Trophoblast cell (in vitro differentiated cells and primary cell): ENCODE data around the gene PARD6A.

Experiments used
- DNase-seq, 2 donors: peaks; one replicate each; pipeline ENCODE4 v3.0.0-alpha.2; 2016
- H2AFZ ChIP-seq: 2 replicates; pipeline ENCODE4 v1.6.1; 2013; ENCODE audit warnings: low read length, moderate library complexity, mild to moderate bottlenecking; ENCODE audit not compliant: insufficient read depth, poor library complexity
- H2AK5ac ChIP-seq: 2 replicates; pipeline ENCODE4 v1.6.1; 2013; ENCODE audit warnings: mild to moderate bottlenecking, low read length
- H2BK120ac ChIP-seq: 2 replicates; pipeline ENCODE4 v1.6.1; 2013; ENCODE audit warnings: low read length, mild to moderate bottlenecking, moderate library complexity; ENCODE audit not compliant: insufficient read depth, poor library complexity
- H2BK12ac ChIP-seq: 2 replicates; pipeline ENCODE4 v1.6.1; 2013; ENCODE audit warnings: mild to moderate bottlenecking, low read length, moderate library complexity
- H2BK5ac ChIP-seq: 2 replicates; pipeline ENCODE4 v1.6.1; 2013; ENCODE audit warnings: low read length, low read depth, moderate library complexity, mild to moderate bottlenecking; ENCODE audit not compliant: poor library complexity
- H3K14ac ChIP-seq: 2 replicates; pipeline ENCODE4 v1.6.1; 2013; ENCODE audit warnings: mild to moderate bottlenecking, low read length
- H3K18ac ChIP-seq: 2 replicates; pipeline ENCODE4 v1.6.1; 2013; ENCODE audit warnings: mild to moderate bottlenecking, low read length
- H3K23ac ChIP-seq: 2 replicates; pipeline ENCODE4 v1.6.1; 2013; ENCODE audit warnings: low read length
- H3K27ac ChIP-seq: 2 replicates; pipeline ENCODE4 v1.5.1; 2013; ENCODE audit warnings: low read depth, mild to moderate bottlenecking, inconsistent platforms, low read length, moderate library complexity
- H3K27me3 ChIP-seq: 2 replicates; pipeline ENCODE4 v1.6.1; 2013; ENCODE audit warnings: inconsistent platforms, mild to moderate bottlenecking, low read length, moderate library complexity; ENCODE audit not compliant: insufficient read depth
- H3K36me3 ChIP-seq, 2 experiments: 1 replicate in 1 of 2; 2 replicates in 1 of 2; pipeline ENCODE4 v1.6.1; 2013; ENCODE audit warnings: low read length in 2 of 2, mild to moderate bottlenecking in 2 of 2, moderate library complexity in 1 of 2; ENCODE audit not compliant: insufficient read depth in 2 of 2, control insufficient read depth in 1 of 2
- H3K4ac ChIP-seq: 2 replicates; pipeline ENCODE4 v1.6.1; 2013; ENCODE audit warnings: low read depth, mild to moderate bottlenecking, low read length, moderate library complexity
- H3K4me1 ChIP-seq, 2 experiments: 1 replicate in 1 of 2; 2 replicates in 1 of 2; pipeline ENCODE4 v1.6.1; 2013; ENCODE audit warnings: low read length in 2 of 2, mild to moderate bottlenecking in 2 of 2, moderate library complexity in 1 of 2; ENCODE audit not compliant: insufficient read depth in 2 of 2, control insufficient read depth in 1 of 2
- H3K4me2 ChIP-seq: 2 replicates; pipeline ENCODE4 v1.6.1; 2013; ENCODE audit warnings: inconsistent platforms, mild to moderate bottlenecking, low read length, moderate library complexity
- H3K4me3 ChIP-seq: 2 replicates; pipeline ENCODE4 v1.5.1; 2013; ENCODE audit warnings: mild to moderate bottlenecking, low read depth, low read length, inconsistent platforms
- H3K79me1 ChIP-seq: one replicate; pipeline ENCODE4 v1.6.1; 2013; ENCODE audit warnings: low read length
- H3K79me2 ChIP-seq: 2 replicates; pipeline ENCODE4 v1.6.1; 2013; ENCODE audit warnings: low read length, mild to moderate bottlenecking; ENCODE audit not compliant: control insufficient read depth, insufficient read depth, poor library complexity
- H3K9ac ChIP-seq: 2 replicates; pipeline ENCODE4 v1.6.1; 2013; ENCODE audit warnings: mild to moderate bottlenecking, low read length
- H3K9me3 ChIP-seq: 2 replicates; pipeline ENCODE4 v1.6.1; 2013; ENCODE audit warnings: low read depth, mild to moderate bottlenecking, control low read depth, inconsistent platforms, low read length; ENCODE audit not compliant: insufficient read depth
- H4K12ac ChIP-seq: 2 replicates; pipeline ENCODE4 v1.6.1; 2013; ENCODE audit warnings: low read depth, mild to moderate bottlenecking, low read length, moderate library complexity
- H4K8ac ChIP-seq: 2 replicates; pipeline ENCODE4 v1.6.1; 2013; ENCODE audit warnings: low read depth, mild to moderate bottlenecking, low read length, moderate library complexity
- H4K91ac ChIP-seq: one replicate; pipeline ENCODE4 v1.6.1; 2013; ENCODE audit warnings: low read depth, mild to moderate bottlenecking, low read length, moderate library complexity
- WGBS: extraction: QIAGEN DNeasy Blood & Tissue Kit; methylation state at CpG from one replicate; pipeline ENCODE4 v1.1.7; 2013; ENCODE audit warnings: missing lambda C conversion rate; ENCODE audit not compliant: insufficient read length, insufficient coverage; ENCODE audit errors: extremely low coverage; 5-methylcytosine and 5-hydroxymethylcytosine counted together

The PARD6A gene

DNA sequence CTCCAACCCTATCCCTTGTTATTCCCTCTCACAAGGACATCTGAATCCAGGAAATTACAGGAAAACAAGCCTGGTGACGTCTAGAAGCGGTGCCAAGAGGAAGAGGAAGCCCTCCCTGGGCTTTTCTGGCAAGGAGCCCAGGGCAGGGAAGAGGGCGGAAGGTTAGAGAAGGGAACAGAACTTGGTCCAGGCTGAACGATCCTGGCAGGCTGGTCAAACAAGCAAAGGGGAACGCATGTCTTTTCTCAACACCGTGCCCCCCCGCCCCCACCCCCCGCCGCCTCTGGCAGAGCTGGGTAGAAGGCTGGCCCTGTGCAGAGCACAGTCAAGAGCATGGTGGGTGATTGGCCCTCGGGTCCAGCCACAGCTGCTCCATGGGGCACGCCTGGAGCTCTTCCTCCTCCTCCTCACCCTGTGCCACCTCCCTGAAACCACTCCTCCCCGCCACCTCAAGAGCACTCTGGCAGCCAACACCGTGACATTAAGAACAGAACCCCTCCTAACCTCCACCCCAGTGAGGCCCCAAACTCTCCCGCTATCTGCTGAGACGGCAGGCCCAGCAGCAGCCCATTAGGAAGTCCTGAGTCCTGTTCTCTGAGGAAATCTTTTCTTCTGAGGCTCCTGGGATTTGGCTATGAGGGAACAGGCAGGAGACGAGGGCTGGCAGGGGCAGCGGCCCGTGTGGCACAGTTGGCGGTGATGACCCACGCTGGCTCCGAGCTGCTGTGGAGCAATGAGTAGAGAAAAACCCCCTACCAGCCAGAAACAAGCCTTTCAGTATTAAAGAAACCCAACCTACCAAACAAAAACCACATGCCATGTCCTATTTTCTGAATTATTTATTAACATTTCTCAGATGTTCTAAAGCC is 13.2 kb downstream of the PARD6A start:
- Histone ChIP-seq H3K9ac (no peak overlapping the region), H3K14ac (no peak overlapping the region), H2BK120ac (no peak overlapping the region), H3K9me3 (no peaks in the 10 kb centered on the region), H3K4me2 (no peak overlapping the region), H3K36me3 (peaks cover 7 to 18% of the 10 kb centered on the region in 2 experiments), H3K79me2 (no peaks in the 10 kb centered on the region), H2AFZ (no peak overlapping the region), H3K4ac (no peak overlapping the region), H4K91ac (no peak overlapping the region), H2BK5ac (no peak overlapping the region), H4K12ac (no peak overlapping the region), H3K4me3 (no peak overlapping the region), H3K27ac (no peak overlapping the region), H3K27me3 (no peaks in the 10 kb centered on the region), H2AK5ac (no peak overlapping the region), H3K23ac (no peak overlapping the region), H3K79me1 (peaks cover 4% of the 10 kb centered on the region), H3K4me1 (peaks cover 11 to 14% of the 10 kb centered on the region in 2 experiments), H2BK12ac (no peak overlapping the region), H3K18ac (no peak overlapping the region), H4K8ac (no peak overlapping the region)
- no peak for DNase-seq
- WGBS: no CpG with 5 or more reads among the region's 21 CpGs

DNA sequence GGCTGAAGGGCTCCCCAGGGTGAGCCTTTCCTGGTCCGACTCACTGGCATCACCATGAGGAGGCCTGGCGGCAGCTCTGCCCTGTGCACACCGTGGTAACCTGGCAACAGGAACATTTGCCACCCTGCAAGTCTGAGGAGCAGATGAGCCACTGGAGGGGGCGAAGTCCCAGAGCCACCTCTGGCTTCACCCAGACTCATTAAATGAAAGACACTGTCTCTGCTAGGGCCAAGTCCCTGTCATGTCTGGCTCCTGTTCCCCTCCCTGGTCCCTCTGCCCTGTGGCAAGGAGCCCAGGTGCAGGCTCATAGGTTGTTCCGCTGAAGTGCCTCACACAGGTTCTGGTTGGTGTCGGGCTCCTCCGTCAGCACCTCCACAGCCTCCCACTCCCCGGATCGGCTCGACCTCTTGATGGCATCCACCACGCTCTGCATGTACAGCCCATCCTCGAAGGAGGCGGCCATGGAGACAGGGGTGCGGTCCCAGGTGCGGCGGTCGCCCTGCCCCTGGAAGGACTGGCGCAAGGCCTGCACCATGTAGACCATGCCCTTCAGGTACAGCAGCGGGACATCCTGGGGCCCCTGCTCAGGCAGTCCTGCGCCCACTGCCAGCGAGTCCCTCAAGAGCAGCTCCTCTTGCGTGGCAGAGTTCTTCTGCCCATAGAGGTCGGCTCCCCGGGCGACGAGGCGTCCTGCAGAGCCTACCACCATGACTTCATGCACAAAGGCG is 14.3 kb downstream of the PARD6A start:
- H3K23ac ChIP-seq: no peak overlapping the region
- H3K9me3 ChIP-seq: no peaks in the 10 kb centered on the region
- peaks cover 4% of the 10 kb centered on the region for H3K79me1 ChIP-seq
- no peak overlapping the region for H3K14ac ChIP-seq
- no peak overlapping the region for H3K18ac ChIP-seq
- H2BK5ac ChIP-seq: no peak overlapping the region
- no peak overlapping the region for H3K4me3 ChIP-seq
- no peak overlapping the region for H2AK5ac ChIP-seq
- H3K4me1 ChIP-seq: peaks cover 11 to 14% of the 10 kb centered on the region in 2 experiments
- H4K12ac ChIP-seq: no peak overlapping the region
- H3K9ac ChIP-seq: no peak overlapping the region
- H4K8ac ChIP-seq: no peak overlapping the region
- H2BK12ac ChIP-seq: no peak overlapping the region
- H3K4ac ChIP-seq: no peak overlapping the region
- no peak overlapping the region for H3K4me2 ChIP-seq
- H3K27ac ChIP-seq: no peak overlapping the region
- H3K79me2 ChIP-seq: no peaks in the 10 kb centered on the region
- H3K27me3 ChIP-seq: no peaks in the 10 kb centered on the region
- no peak overlapping the region for H2AFZ ChIP-seq
- DNase-seq: no peak
- H4K91ac ChIP-seq: no peak overlapping the region
- peaks cover 9 to 21% of the 10 kb centered on the region in 2 experiments for H3K36me3 ChIP-seq
- no peak overlapping the region for H2BK120ac ChIP-seq
- no CpG with 5 or more reads among the region's 28 CpGs for WGBS

DNA sequence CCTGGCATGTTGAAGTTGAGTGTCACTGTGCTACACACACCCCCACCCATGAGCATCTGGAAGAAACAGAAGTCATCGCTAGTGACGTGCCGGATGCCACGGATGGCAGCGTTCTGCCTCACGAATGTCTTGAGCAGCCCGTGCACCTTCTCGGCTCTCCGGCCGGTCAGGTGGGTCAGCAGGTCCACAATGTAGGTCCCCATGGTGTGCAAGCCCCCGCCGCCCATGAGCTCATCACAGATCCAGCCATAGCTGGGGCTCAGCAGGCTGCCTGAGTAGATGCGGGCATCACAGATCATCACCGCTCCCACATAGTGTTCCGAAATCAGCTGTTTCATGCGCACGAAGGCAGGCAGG is 14.8 kb downstream of the PARD6A start:
- H2BK12ac ChIP-seq: peak overlapping the region; percentile 68
- peak; percentile 69 to 81 for DNase-seq
- peak overlapping the region; percentile 58 for H3K18ac ChIP-seq
- H3K79me2 ChIP-seq: no peaks in the 10 kb centered on the region
- no CpG with 5 or more reads among the region's 17 CpGs for WGBS
- H3K14ac ChIP-seq: no peak overlapping the region
- no peak overlapping the region for H2AFZ ChIP-seq
- peaks cover 4% of the 10 kb centered on the region for H3K79me1 ChIP-seq
- no peaks in the 10 kb centered on the region for H3K9me3 ChIP-seq
- H2BK5ac ChIP-seq: no peak overlapping the region
- H4K91ac ChIP-seq: peak overlapping the region; percentile 12
- H3K4me1 ChIP-seq: peaks cover 11 to 14% of the 10 kb centered on the region in 2 experiments
- H3K36me3 ChIP-seq: peaks cover 13 to 22% of the 10 kb centered on the region in 2 experiments
- no peak overlapping the region for H3K4me3 ChIP-seq
- peak overlapping the region; percentile 26 for H2BK120ac ChIP-seq
- no peak overlapping the region for H3K23ac ChIP-seq
- no peak overlapping the region for H3K4me2 ChIP-seq
- H3K4ac ChIP-seq: no peak overlapping the region
- H4K12ac ChIP-seq: no peak overlapping the region
- H3K27ac ChIP-seq: no peak overlapping the region
- no peaks in the 10 kb centered on the region for H3K27me3 ChIP-seq
- H4K8ac ChIP-seq: no peak overlapping the region
- no peak overlapping the region for H3K9ac ChIP-seq
- H2AK5ac ChIP-seq: peak overlapping the region; percentile 90

DNA sequence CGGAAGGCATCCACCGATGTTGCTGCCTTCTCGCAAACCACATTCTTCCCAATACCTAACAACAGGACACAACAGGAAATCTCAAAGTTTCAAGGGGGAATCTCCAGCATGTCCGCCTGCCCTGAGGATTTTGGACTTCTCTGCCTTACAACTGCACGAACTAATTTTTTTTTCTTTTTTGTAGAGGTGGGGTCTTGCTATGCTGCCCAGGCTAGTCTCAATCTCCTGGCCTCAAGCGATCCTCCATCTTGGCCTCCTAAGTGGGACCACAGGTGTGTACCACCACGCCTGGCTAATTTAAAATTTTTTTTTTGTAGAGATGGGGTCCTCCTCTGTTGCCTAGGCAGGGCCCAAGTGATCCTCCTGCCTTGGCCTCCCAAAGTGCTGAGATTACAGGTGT is 15.2 kb downstream of the PARD6A start:
- whole genome bisulfite sequencing: no CpG with 5 or more reads among the region's 7 CpGs
- peaks cover 4% of the 10 kb centered on the region for H3K79me1 ChIP-seq
- no peak overlapping the region for H4K12ac ChIP-seq

More for the DNA sequence above, 15.2 kb downstream of the PARD6A start:
- Histone ChIP-seq H2AFZ (no peak overlapping the region), H3K36me3 (peaks cover 16 to 23% of the 10 kb centered on the region in 2 experiments), H3K4me2 (no peak overlapping the region), H3K27ac (no peak overlapping the region), H2AK5ac (peak overlapping the region; percentile 90), H3K4me1 (peaks cover 11 to 14% of the 10 kb centered on the region in 2 experiments), H3K4ac (no peak overlapping the region), H3K23ac (no peak overlapping the region), H4K8ac (no peak overlapping the region), H3K9ac (no peak overlapping the region), H4K91ac (peak overlapping the region; percentile 12), H3K18ac (peak overlapping the region; percentile 58), H2BK12ac (peak overlapping the region; percentile 68), H2BK120ac (peak overlapping the region; percentile 26), H3K14ac (no peak overlapping the region), H3K4me3 (no peak overlapping the region), H3K27me3 (no peaks in the 10 kb centered on the region), H3K79me2 (no peaks in the 10 kb centered on the region), H2BK5ac (no peak overlapping the region), H3K9me3 (no peaks in the 10 kb centered on the region)
- no peak for DNase-seq
